HL-60/S4 treated with phorbol 12-myristate 13-acetate at 8.2 ng/mL for 4 days and 3 days (cell line): ENCODE measurements around the gene FFAR3.

Experiments
- in situ Hi-C: fragments of 300-500 bp; cut with MboI; formaldehyde crosslinking; loops from 2 replicates; pipeline ENCODE4 v1.15.0; 2022; ENCODE audit warnings: low sequenced_read_pairs

The FFAR3 gene

GRCh38 chr19:35330475-35330874 is 27.8 kb upstream of the FFAR3 start:
- in situ Hi-C loops = no loop called here

DNA sequence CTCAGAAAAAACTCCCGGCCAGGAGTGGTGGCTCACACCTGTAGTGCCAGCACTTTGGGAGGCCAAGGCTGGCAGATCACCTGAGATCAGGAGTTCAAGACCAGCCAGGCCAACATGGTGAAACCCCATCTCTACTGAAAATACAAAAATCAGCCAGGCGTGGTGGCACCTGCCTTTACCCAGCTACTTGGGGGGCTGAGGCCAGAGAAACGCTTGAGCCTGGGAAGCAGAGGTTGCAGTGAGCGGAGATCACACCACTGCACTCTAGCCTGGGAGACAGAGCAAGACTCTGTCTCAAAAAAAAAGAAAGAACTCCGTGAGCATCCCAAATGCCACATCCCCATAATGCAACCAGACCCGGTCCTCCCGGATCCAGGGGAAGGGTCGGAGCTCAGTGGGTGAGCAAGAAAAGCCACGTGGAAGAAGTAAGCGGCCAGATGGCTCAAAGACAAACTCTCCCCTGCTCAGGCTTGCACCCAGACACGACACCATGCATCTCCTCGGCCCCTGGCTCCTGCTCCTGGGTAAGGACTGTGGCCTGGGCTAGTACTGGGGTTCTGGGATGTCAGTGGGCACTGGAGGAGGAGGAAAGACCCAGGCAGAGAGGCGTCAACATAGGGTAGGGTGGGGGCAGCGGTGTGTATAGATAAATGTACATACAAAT is 26.6 kb upstream of the FFAR3 start:
- in situ Hi-C loops = no loop called here

- in situ Hi-C loops = no loop called here
Measured at GRCh38 chr19:35332817-35333216, 25.4 kb upstream of the FFAR3 start.

DNA sequence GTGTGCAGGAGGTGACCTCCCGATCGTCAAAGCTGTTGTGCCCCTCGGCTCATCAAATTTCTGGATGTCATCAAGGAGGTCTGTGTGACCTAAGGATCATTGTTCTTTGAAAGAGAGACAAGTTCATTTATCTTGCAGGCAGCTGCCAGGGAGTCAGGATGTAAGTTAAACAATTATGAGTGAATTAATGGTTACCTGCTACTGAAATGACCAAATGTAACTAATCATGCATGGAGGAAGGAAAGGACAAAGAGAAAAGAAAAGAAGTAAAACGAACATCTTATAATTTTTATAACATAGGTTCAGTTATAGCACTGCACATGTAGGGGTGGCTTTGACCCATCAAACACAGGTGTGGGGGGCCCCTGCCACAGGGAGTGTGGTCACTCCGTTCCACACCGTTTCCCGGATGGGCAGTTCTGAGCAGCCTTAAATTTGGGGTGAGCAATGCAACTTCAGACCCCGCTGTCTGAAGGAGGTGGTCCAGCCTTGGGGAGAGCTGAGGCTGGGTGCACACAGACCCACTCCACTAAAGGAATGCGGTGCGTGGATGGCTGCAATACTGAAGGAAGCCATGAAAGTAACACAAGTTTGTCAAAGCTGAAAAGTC is 24.0 kb upstream of the FFAR3 start:
- in situ Hi-C loops = no loop called here

DNA sequence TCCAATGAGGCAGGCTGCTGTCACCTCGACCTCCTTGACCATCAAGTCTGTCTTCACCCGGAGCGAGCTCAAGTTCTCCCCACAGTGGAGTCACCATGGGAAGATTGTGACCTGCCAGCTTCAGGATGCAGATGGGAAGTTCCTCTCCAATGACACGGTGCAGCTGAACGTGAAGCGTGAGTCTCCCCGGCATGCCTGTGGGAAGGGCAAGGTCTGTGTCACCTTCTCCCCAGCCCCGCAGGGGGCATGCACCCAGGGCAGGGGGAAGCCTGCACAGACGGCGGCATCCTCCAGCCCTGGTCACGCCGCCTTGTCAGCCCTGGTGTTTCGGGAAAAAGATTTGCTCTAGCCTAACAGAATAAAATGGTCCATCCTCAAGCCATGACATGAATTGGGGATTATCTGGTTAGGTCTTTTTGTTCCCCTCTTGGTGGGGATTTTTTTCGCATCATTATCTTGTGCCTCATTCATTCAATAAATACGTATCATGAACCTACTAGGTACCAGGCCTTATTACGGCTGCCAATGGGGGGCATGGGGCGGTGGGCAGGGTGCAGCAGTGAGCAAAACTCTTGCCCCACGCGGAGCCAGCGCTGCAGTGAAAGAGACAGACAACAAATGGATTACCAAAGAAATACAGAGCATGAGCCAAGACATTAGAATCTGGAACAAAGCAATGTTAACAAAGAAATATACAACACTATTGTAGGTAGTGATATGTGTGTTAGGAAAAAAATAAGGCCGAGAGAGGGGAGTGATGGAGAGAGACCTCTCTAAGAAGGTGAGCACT is 21.9 kb upstream of the FFAR3 start:
- in situ Hi-C loops = no loop called here

- in situ Hi-C loops = no loop called here
Measured at GRCh38 chr19:35337097-35337983, 20.9 kb upstream of the FFAR3 start.

GRCh38 chr19:35337984-35338296 is 20.3 kb upstream of the FFAR3 start:
- in situ Hi-C loops = no loop called here

GRCh38 chr19:35340431-35340830 is 17.8 kb upstream of the FFAR3 start:
- in situ Hi-C loops = no loop called here

DNA sequence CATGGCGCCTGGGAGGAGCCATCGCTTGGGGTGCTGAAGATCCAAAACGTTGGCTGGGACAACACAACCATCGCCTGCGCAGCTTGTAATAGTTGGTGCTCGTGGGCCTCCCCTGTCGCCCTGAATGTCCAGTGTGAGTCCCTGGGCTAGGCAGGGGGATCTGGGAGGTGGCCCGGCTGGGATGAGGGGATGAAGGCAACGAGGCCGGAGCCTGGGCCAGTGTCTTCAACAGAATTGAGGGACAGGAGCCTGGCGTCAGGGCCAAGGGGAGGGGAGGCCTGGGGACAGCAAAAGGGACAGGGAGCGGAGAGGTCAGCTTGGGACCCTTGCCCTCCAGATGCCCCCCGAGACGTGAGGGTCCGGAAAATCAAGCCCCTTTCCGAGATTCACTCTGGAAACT is 17.3 kb upstream of the FFAR3 start:
- in situ Hi-C loops = no loop called here

GRCh38 chr19:35341565-35342225 is 16.6 kb upstream of the FFAR3 start:
- in situ Hi-C loops = no loop called here

- in situ Hi-C loops = no loop called here
Measured at GRCh38 chr19:35342430-35342829, 15.8 kb upstream of the FFAR3 start.

GRCh38 chr19:35344511-35345031 is 13.7 kb upstream of the FFAR3 start:
- in situ Hi-C loops = no loop called here

GRCh38 chr19:35345671-35346111 is 12.6 kb upstream of the FFAR3 start:
- in situ Hi-C loops = no loop called here

DNA sequence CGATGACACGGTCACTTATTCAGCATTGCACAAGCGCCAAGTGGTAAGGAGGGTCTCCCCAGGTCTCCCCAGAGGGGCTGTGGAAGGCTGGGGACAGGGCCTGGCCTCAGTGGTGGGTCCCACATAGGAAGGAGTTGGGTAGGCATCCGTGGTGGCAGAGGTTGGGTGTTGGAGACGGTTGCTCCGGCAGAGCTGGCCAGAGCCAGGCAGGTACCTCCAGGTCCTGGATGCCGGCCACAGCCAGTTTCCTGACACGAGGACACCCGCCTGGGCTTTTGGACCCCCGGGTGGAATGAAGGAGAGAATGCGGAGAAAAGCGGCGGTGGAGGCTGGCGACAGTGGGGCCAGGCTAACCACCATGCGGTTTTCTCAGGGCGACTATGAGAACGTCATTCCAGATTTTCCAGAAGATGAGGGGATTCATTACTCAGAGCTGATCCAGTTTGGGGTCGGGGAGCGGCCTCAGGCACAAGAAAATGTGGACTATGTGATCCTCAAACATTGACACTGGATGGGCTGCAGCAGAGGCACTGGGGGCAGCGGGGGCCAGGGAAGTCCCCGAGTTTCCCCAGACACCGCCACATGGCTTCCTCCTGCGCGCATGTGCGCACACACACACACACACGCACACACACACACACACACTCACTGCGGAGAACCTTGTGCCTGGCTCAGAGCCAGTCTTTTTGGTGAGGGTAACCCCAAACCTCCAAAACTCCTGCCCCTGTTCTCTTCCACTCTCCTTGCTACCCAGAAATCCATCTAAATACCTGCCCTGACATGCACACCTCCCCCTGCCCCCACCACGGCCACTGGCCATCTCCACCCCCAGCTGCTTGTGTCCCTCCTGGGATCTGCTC is 11.8 kb upstream of the FFAR3 start:
- in situ Hi-C loops = no loop called here

DNA sequence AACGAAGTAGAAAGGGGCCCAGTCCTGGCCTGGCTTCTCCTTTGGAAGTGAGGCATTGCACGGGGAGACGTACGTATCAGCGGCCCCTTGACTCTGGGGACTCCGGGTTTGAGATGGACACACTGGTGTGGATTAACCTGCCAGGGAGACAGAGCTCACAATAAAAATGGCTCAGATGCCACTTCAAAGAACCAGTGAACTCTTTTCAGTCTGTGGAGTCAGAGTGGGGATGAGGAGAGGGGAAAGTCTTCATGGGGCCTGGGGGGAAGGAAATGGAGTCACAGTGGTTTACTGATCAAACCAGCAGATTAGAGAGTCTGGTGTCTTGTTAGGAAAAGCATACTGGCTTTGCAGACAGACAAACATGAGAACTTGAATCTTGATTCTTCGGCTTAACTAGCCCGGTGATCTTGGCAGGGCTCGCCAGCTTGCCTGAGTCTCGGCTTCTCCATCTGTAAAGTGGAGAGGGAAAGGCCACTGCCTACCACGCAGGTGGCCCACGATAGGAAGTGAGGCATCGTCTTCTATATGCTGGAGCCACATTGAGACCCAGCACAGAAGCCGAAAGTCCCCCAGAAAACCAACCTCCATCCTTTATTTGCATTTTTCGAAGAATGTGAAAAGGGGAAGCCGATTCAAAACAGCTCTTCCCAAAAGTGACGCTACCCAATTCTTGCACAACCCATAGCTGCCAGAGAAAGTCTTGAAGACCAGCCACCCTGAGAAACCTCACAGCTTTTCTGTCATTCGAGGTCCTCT is 10.9 kb upstream of the FFAR3 start, which contains the start of gene FFAR1:
FFAR1 (plus strand) TSS at position 732 of the 759 bp plus-strand sequence. CDS start 3,650 bp downstream, outside the sequence.
- in situ Hi-C loops = no loop called here

DNA sequence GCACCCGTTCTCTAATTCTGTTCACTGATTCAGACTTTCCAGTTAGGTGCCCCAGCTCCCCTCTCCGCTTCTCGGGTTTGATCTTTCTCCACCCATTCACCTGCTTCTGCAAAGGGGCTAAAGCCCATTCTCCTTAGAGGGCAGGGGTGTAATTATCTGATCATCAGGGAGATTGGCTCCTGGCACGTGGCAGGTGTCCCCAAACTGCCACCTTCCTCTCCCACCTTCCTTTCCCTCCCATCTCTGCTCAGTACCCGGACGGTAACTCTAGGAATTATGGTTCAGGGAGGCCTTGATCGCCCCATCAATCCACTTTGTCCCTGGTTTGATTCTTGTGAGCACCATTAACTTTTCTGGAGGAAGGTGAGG is 10.3 kb upstream of the FFAR3 start:
- in situ Hi-C loops = no loop called here

DNA sequence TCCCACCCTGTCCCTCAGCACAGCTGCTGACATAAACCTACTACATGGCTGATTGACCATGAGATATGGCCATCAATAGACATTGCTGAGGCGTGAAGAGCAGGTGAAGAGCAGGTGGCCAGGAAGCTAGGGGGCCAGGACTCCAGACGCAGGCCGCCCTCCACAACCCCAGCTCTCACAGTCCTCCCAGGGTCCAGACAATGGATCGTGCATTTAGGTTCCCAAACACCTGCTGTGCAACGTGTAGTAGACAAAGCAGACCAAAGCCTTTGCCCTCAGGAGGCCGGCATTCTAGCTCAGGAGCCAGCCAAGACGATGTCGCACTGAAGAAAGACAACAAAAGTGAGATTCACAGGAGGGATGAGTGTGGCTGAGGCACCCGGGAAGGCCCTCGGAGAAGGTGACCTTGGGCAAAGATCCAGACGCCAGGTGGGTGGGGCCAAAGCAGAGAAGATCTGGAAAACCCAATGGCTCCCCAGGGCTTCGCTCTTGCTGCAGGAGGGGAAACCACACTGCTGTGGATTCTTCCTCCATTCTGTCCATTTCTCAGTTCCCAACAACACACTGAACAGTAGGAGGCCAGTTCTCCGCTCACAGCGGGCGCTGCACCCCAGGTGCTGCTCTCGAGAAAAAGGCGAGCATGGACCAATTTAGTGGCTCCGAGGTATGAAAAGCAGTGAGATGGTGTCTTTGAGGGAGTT is 9.2 kb upstream of the FFAR3 start:
- in situ Hi-C loops = no loop called here
